Measurements from ENCODE around the gene GMIP. TPM values are rescaled to one million over a fixed set of nuclear protein-coding genes. Genes with fewer than 3 reads are reported as not detected.
"Not testable (repeated sequence)": the region's sequence is repeated elsewhere in the genome, so short reads cannot be mapped to it uniquely, and the experiment has no call there.

The GMIP gene
- total RNA-seq, 1 experiment from 2014 or later, result 17.3 TPM

- Mint-ChIP-seq H3K27me3 (ENCODE audit: unreplicated experiment) (no peaks in the 10 kb centered on the region), H3K9me3 (ENCODE audit: low read depth, unreplicated experiment) (no peaks in the 10 kb centered on the region), H3K27ac (ENCODE audit: unreplicated experiment) (no peak overlapping the region), H3K4me3 (ENCODE audit: low read depth, unreplicated experiment) (no peak overlapping the region), H3K4me1 (ENCODE audit: low read depth, unreplicated experiment) (peaks cover 22% of the 10 kb centered on the region), H3K36me3 (ENCODE audit: insufficient read depth, unreplicated experiment) (peaks cover 9% of the 10 kb centered on the region)
- TF ChIP-seq, protein P1, sequence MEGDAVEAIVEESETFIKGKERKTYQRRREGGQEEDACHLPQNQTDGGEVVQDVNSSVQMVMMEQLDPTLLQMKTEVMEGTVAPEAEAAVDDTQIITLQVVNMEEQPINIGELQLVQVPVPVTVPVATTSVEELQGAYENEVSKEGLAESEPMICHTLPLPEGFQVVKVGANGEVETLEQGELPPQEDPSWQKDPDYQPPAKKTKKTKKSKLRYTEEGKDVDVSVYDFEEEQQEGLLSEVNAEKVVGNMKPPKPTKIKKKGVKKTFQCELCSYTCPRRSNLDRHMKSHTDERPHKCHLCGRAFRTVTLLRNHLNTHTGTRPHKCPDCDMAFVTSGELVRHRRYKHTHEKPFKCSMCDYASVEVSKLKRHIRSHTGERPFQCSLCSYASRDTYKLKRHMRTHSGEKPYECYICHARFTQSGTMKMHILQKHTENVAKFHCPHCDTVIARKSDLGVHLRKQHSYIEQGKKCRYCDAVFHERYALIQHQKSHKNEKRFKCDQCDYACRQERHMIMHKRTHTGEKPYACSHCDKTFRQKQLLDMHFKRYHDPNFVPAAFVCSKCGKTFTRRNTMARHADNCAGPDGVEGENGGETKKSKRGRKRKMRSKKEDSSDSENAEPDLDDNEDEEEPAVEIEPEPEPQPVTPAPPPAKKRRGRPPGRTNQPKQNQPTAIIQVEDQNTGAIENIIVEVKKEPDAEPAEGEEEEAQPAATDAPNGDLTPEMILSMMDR (IDR thresholded peaks at IDR 0.05; ENCODE audit: unreplicated experiment), result no peak
- BruUV-seq (replicated peaks), result no TSS peak
- DNase-seq, result no peak
- intact Hi-C loops (cut with micrococcal nuclease; ENCODE audit: unreplicated experiment), result loop anchor here (2.0 kb wide), 1 partner anchor 37 kb away; no protein-coding TSS in a partner anchor
- CTCF ChIA-PET, result interaction anchor here (1.0 kb wide), 1 partner anchor 10 kb away, joined by 3 read pairs; no protein-coding TSS in a partner anchor
Measured at GRCh38 chr19:19613506-19613905, 30.0 kb downstream of the GMIP start.

DNA sequence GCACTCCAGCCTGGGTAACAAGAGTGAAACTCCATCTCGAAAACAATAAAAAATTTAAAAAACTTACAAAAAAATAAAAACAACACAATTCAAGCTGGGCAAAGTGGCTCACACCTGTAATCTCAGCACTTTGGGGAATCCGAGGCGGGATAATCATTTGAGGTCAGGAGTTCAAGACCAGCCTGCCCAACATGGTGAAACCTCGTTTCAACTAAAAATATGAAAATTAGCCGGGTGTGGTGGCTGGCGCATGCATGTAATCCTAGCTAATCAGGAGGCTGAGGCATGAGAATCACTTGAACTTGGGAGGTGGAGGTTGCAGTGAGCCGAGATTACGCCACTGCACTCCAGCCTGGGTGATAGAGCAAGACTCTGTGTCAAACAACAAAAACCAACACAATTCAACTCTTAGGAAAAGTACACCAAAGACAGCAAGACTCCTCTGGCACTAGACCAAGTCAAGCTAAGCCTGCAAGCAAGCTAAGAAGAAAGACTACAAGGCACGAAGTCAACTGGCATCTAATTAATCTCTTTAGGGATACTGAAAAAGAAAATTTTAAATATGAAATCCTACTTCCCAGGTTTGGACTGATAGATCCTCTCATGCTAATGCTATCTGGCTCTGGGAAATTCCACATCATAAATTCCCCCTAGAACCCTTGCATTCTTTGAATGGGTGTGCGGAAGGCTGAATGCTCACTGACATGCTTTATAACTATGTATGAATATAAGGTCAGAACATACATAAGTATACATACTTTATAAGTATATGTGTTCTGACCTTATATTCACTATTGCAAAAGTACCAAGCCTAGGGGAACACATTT is 32.9 kb downstream of the GMIP start:
- H3K9me3 Mint-ChIP-seq (ENCODE audit: low read depth, unreplicated experiment), result no peaks in the 10 kb centered on the region
- H3K36me3 Mint-ChIP-seq (ENCODE audit: insufficient read depth, unreplicated experiment), result peaks cover 6% of the 10 kb centered on the region
- H3K4me1 Mint-ChIP-seq (ENCODE audit: low read depth, unreplicated experiment), result peaks cover 16% of the 10 kb centered on the region
- CTCF ChIA-PET, result no interaction called here
- no TSS peak for BruUV-seq (replicated peaks)
- H3K27ac Mint-ChIP-seq (ENCODE audit: unreplicated experiment), result no peak overlapping the region
- no peaks in the 10 kb centered on the region for H3K27me3 Mint-ChIP-seq (ENCODE audit: unreplicated experiment)
- no peak for DNase-seq
- no peak overlapping the region for H3K4me3 Mint-ChIP-seq (ENCODE audit: low read depth, unreplicated experiment)
- TF ChIP-seq, protein P1 (IDR thresholded peaks at IDR 0.05; ENCODE audit: unreplicated experiment), result no peak
- intact Hi-C loops (cut with micrococcal nuclease; ENCODE audit: unreplicated experiment), result no loop called here

GRCh38 chr19:19606686-19607085 is 36.8 kb downstream of the GMIP start:
- H3K4me3 Mint-ChIP-seq (ENCODE audit: low read depth, unreplicated experiment); H3K9me3 Mint-ChIP-seq (ENCODE audit: low read depth, unreplicated experiment); H3K27me3 Mint-ChIP-seq (ENCODE audit: unreplicated experiment); DNase-seq; CTCF ChIA-PET; BruUV-seq (replicated peaks); H3K36me3 Mint-ChIP-seq (ENCODE audit: insufficient read depth, unreplicated experiment): not testable (repeated sequence)
- Mint-ChIP-seq H3K27ac (ENCODE audit: unreplicated experiment) (peak overlapping the region; percentile 76), H3K4me1 (ENCODE audit: low read depth, unreplicated experiment) (peaks cover 22% of the 10 kb centered on the region)
- intact Hi-C loops (cut with micrococcal nuclease; ENCODE audit: unreplicated experiment), result loop anchor here (10.0 kb wide), 1 partner anchor 52 kb away; no protein-coding TSS in a partner anchor

GRCh38 chr19:19606021-19606420 is 37.4 kb downstream of the GMIP start:
- Mint-ChIP-seq H3K27ac (ENCODE audit: unreplicated experiment) (peak overlapping the region; percentile 76), H3K36me3 (ENCODE audit: insufficient read depth, unreplicated experiment) (peaks cover 12% of the 10 kb centered on the region)
- CTCF ChIA-PET, result interaction anchor here (0.7 kb wide), 1 partner anchor 9 kb away, joined by 6 read pairs; no protein-coding TSS in a partner anchor

More at GRCh38 chr19:19606021-19606420, 37.4 kb downstream of the GMIP start:
- Mint-ChIP-seq H3K27me3 (ENCODE audit: unreplicated experiment) (no peaks in the 10 kb centered on the region), H3K4me3 (ENCODE audit: low read depth, unreplicated experiment) (peak overlapping the region; percentile 39), H3K4me1 (ENCODE audit: low read depth, unreplicated experiment) (peaks cover 26% of the 10 kb centered on the region), H3K9me3 (ENCODE audit: low read depth, unreplicated experiment) (no peaks in the 10 kb centered on the region)
- DNase-seq, result peak; percentile 47
- no TSS peak for BruUV-seq (replicated peaks)
- intact Hi-C loops (cut with micrococcal nuclease; ENCODE audit: unreplicated experiment), result loop anchor here (10.0 kb wide), 1 partner anchor 51 kb away; no protein-coding TSS in a partner anchor
- TF ChIP-seq, protein P1 (IDR thresholded peaks at IDR 0.05; ENCODE audit: unreplicated experiment), result no peak
